Dedifferentiated amniotic fluid mesenchymal stem cell (primary cell): ENCODE measurements around the gene TSPOAP1.

Experiments used
- DNase-seq: peaks from one replicate; pipeline ENCODE4 v3.0.0-alpha.2; 2016; ENCODE audit errors: extremely low spot score

Gene TSPOAP1

GRCh38 chr17:58328195-58329034 is at the start of gene TSPOAP1:
Gene TSPOAP1, minus strand, starts transcription at chr17:58328795. Its CDS starts 875 bp downstream, at chr17:58327920.
- no peak for DNase-seq

GRCh38 chr17:58377661-58378060 is 49.1 kb upstream of the TSPOAP1 start:
- DNase-seq, result no peak

GRCh38 chr17:58377093-58377601 is 48.6 kb upstream of the TSPOAP1 start:
- DNase-seq, result no peak

- no peak for DNase-seq
These were observed 47.9 kb upstream of the TSPOAP1 start for GRCh38 chr17:58376472-58377000.

GRCh38 chr17:58375811-58376210 is 47.2 kb upstream of the TSPOAP1 start:
- DNase-seq, result no peak

- DNase-seq, result no peak
These were observed 46.7 kb upstream of the TSPOAP1 start for GRCh38 chr17:58375256-58375655.

- DNase-seq, result no peak
These were observed 45.3 kb upstream of the TSPOAP1 start for GRCh38 chr17:58373923-58374322.

- DNase-seq, result no peak
These were observed 44.4 kb upstream of the TSPOAP1 start for GRCh38 chr17:58373003-58373402.

GRCh38 chr17:58371300-58371950 is 42.8 kb upstream of the TSPOAP1 start:
- DNase-seq, result no peak

GRCh38 chr17:58370716-58371115 is 42.1 kb upstream of the TSPOAP1 start:
- DNase-seq, result no peak

- DNase-seq, result no peak
These were observed 41.7 kb upstream of the TSPOAP1 start for GRCh38 chr17:58370309-58370708.

- DNase-seq, result no peak
These were observed 40.8 kb upstream of the TSPOAP1 start for GRCh38 chr17:58369214-58370031.

GRCh38 chr17:58368860-58369213 is 40.2 kb upstream of the TSPOAP1 start:
- no peak for DNase-seq

- DNase-seq, result no peak
These were observed 38.9 kb upstream of the TSPOAP1 start for GRCh38 chr17:58367461-58367860.

- DNase-seq, result no peak
These were observed 37.5 kb upstream of the TSPOAP1 start for GRCh38 chr17:58365980-58366595.

GRCh38 chr17:58365185-58365979 is 36.8 kb upstream of the TSPOAP1 start:
- DNase-seq, result no peak

GRCh38 chr17:58364270-58364942 is 35.8 kb upstream of the TSPOAP1 start:
- DNase-seq, result no peak

- DNase-seq, result no peak
These were observed 35.0 kb upstream of the TSPOAP1 start for GRCh38 chr17:58363457-58364185.

- no peak for DNase-seq
These were observed 33.9 kb upstream of the TSPOAP1 start for GRCh38 chr17:58362368-58363014.
